DOHH2 (cell line): ENCODE results near the gene CNKSR3.

Experiments
- H3F3A ChIP-seq: fragments of 200-600 bp; sonication (generic), shearing (Covaris generic); 2 replicates; pipeline ENCODE4 v1.6.0; 2016; ENCODE audit warnings: antibody characterized with exemption, mild to moderate bottlenecking; ENCODE audit not compliant: control insufficient read depth, insufficient read depth
- H3K27ac ChIP-seq: fragments of 200-600 bp; sonication (generic); 2 replicates; pipeline ENCODE4 v1.5.1; 2014; ENCODE audit warnings: low read depth, mild to moderate bottlenecking, low read length, moderate library complexity
- H3K27me3 ChIP-seq: fragments of 200-600 bp; sonication (generic); 2 replicates; pipeline ENCODE4 v1.6.1; 2014; ENCODE audit warnings: mild to moderate bottlenecking, low read length, mixed read lengths; ENCODE audit not compliant: control insufficient read depth
- H3K36me3 ChIP-seq: fragments of 200-600 bp; sonication (generic); 2 replicates; pipeline ENCODE4 v1.6.1; 2014; ENCODE audit warnings: mild to moderate bottlenecking, low read length, moderate library complexity, mixed read lengths; ENCODE audit not compliant: control insufficient read depth
- H3K4me1 ChIP-seq: fragments of 200-600 bp; sonication (generic); 2 replicates; pipeline ENCODE4 v1.6.1; 2014; ENCODE audit warnings: mild to moderate bottlenecking, low read length, mixed read lengths; ENCODE audit not compliant: control insufficient read depth
- H3K4me2 ChIP-seq: fragments of 200-600 bp; sonication (generic); 2 replicates; pipeline ENCODE4 v1.6.0; 2014; ENCODE audit warnings: mild to moderate bottlenecking, low read length, moderate library complexity
- H3K4me3 ChIP-seq: fragments of 200-600 bp; sonication (generic); 2 replicates; pipeline ENCODE4 v1.5.1; 2014; ENCODE audit warnings: mild to moderate bottlenecking, low read length, mixed read lengths
- H3K79me2 ChIP-seq: fragments of 200-600 bp; sonication (generic); 2 replicates; pipeline ENCODE4 v1.6.1; 2014; ENCODE audit warnings: mild to moderate bottlenecking, low read length, mixed read lengths; ENCODE audit not compliant: control insufficient read depth
- H3K9me2 ChIP-seq: fragments of 200-600 bp; sonication (generic); replicated peaks from 2 replicates; pipeline ENCODE4 v1.6.1; 2014; ENCODE audit warnings: mild to moderate bottlenecking, low read length, mixed read lengths; ENCODE audit not compliant: control insufficient read depth
- H3K9me3 ChIP-seq: fragments of 200-600 bp; sonication (generic); 2 replicates; pipeline ENCODE4 v1.6.1; 2014; ENCODE audit warnings: antibody characterized with exemption, low read length, mixed read lengths; ENCODE audit not compliant: control insufficient read depth, insufficient read depth
- H4K20me1 ChIP-seq: fragments of 200-600 bp; sonication (generic); 2 replicates; pipeline ENCODE4 v1.6.0; 2014; ENCODE audit warnings: low read depth, mild to moderate bottlenecking, antibody characterized with exemption, low read length, moderate library complexity; ENCODE audit not compliant: control insufficient read depth, insufficient read depth
- CTCF ChIP-seq: fragments of 200-600 bp; sonication (generic); IDR thresholded peaks from one replicate; pipeline ENCODE4 v1.5.1; 2014; ENCODE audit warnings: antibody characterized with exemption, mild to moderate bottlenecking, low read depth, low read length; ENCODE audit not compliant: poor library complexity, severe bottlenecking
- EZH2phosphoT487 ChIP-seq: fragments of 200-600 bp; sonication (generic); IDR thresholded peaks from 2 replicates; pipeline ENCODE4 v1.6.1; 2017; ENCODE audit warnings: borderline replicate concordance, mild to moderate bottlenecking, antibody characterized with exemption, low read length, moderate library complexity, mixed read lengths

The CNKSR3 gene

DNA sequence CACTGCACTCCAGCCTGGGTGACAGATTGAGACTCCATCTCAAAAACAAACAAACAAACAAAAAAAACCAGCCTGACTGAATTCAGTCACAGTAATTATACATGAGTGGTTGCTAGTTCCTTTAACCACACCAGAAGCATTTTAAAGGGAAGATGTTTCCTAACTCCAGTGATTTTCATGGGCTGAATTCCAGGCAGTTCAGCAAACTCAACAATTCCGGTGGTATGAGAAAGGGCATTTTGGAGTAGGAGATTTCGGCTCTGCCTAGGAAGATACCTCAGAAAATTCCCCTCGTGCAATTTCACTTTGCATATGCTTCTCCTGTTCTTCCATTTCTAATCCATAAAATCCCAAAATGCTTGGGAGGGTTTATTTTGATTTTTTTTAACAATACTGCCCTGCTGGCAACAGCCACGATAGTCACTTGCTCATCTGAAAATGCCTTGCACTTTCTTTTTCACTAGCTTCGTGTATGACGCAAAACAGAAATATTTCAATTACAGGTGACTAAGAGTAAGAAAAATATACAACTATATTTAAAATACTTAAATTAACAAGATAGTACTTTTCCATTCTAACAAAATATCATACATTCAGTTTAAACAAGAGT lies 105.6 kb downstream of the CNKSR3 start:
- no peak overlapping the region for H3K4me2 ChIP-seq
- H3K79me2 ChIP-seq, result no peaks in the 10 kb centered on the region
- H3K27me3 ChIP-seq, result no peaks in the 10 kb centered on the region
- no peak overlapping the region for H3K4me3 ChIP-seq
- no peak overlapping the region for H3K27ac ChIP-seq
- no peaks in the 10 kb centered on the region for H3F3A ChIP-seq
- TF ChIP-seq EZH2phosphoT487 (no peak), CTCF (no peak)
- no peaks in the 10 kb centered on the region for H3K36me3 ChIP-seq
- no peaks in the 10 kb centered on the region for H3K9me2 ChIP-seq
- no peaks in the 10 kb centered on the region for H3K4me1 ChIP-seq
- no peaks in the 10 kb centered on the region for H3K9me3 ChIP-seq
- no peaks in the 10 kb centered on the region for H4K20me1 ChIP-seq

GRCh38 chr6:154403788-154404187 lies 106.7 kb downstream of the CNKSR3 start:
- Histone ChIP-seq H3K27ac (no peak overlapping the region), H3K4me1 (no peaks in the 10 kb centered on the region), H3K79me2 (no peaks in the 10 kb centered on the region), H4K20me1 (no peaks in the 10 kb centered on the region), H3K9me2 (no peaks in the 10 kb centered on the region), H3K36me3 (no peaks in the 10 kb centered on the region), H3K27me3 (no peaks in the 10 kb centered on the region), H3F3A (no peaks in the 10 kb centered on the region), H3K9me3 (no peaks in the 10 kb centered on the region), H3K4me3 (no peak overlapping the region), H3K4me2 (no peak overlapping the region)
- TF ChIP-seq EZH2phosphoT487 (no peak), CTCF (no peak)

DNA sequence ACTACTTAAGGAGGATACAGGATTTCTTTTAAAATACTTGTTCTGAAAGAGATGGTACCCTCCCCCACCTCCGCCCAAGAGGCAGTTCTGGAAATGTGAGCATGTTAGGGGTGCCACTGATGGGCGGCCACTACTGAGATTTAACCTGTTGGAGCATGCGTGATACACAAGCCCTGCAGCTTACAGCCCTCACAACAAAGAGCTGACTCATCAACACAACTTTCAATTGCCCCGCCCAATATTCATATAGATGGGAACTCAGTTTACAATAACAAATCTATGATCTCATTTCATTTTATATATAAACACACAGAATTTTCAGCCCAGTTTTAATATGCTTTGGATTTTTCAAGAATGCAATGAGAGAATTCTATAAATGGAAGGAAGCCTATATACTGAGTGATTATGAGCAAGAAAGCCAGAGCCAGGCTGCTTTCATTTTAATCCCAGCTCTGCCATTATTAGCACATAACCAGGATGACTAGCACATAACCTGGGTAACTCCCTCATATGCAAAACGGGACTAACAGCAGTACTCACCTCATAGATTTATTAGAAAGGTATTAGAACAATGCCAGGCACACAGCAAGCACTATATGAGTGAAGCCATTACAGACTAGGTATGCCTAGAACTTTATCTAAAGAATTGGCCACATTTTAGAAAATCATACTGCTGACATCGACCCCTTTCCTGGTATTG lies 108.3 kb downstream of the CNKSR3 start:
- Histone ChIP-seq H3K4me1 (no peaks in the 10 kb centered on the region), H3K4me3 (no peak overlapping the region), H3K4me2 (no peak overlapping the region), H3K9me2 (no peaks in the 10 kb centered on the region), H3F3A (no peaks in the 10 kb centered on the region), H3K79me2 (no peaks in the 10 kb centered on the region), H4K20me1 (no peaks in the 10 kb centered on the region), H3K27ac (no peak overlapping the region), H3K27me3 (no peaks in the 10 kb centered on the region), H3K9me3 (no peaks in the 10 kb centered on the region), H3K36me3 (no peaks in the 10 kb centered on the region)
- TF ChIP-seq CTCF (no peak), EZH2phosphoT487 (no peak)
